GM19240 (cell line): ENCODE measurements around the gene ADISSP.

Source experiments
- DNase-seq: peaks from one replicate; pipeline ENCODE4 v3.0.0; 2011; ENCODE audit warnings: low spot score; ENCODE audit not compliant: insufficient read length

ADISSP gene

GRCh38 chr20:3781153-3781910, 13.8 kb upstream of the ADISSP start, which contains the start of gene SPEF1:
Gene SPEF1, minus strand, starts transcription at chr20:3781448. Its CDS starts 161 bp downstream, at chr20:3781287.
- DNase-seq = peak; percentile 92

- no peak for DNase-seq
Observed at GRCh38 chr20:3778976-3779375, 11.4 kb upstream of the ADISSP start.

- DNase-seq = no peak
Observed at GRCh38 chr20:3777716-3778629, 10.4 kb upstream of the ADISSP start.

DNA sequence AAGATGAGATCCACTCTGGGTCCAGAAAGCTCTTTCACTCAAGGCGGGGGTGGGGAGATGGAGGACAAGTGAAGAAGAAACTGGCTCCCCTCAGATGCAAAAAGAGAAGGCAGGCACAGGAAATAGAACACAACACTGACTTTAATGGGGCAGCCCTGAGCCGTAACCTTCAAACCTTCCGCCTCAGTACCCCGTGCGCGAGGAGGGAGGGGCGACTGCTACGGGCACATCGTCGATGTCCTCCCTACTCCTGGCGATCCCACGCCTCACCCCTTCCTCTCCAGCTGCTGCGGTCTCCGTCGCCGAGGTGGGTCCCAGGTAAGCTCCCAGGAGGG, 9.8 kb upstream of the ADISSP start:
- DNase-seq = no peak

- DNase-seq = no peak
Observed at GRCh38 chr20:3775457-3776108, 8.0 kb upstream of the ADISSP start.

GRCh38 chr20:3771552-3772058, 4.1 kb upstream of the ADISSP start:
- DNase-seq = no peak

- DNase-seq = peak; percentile 54
Observed at GRCh38 chr20:3768342-3769130, 983 bp upstream of the ADISSP start.

GRCh38 chr20:3767110-3767426, 485 bp downstream of the ADISSP start:
- no peak for DNase-seq

DNA sequence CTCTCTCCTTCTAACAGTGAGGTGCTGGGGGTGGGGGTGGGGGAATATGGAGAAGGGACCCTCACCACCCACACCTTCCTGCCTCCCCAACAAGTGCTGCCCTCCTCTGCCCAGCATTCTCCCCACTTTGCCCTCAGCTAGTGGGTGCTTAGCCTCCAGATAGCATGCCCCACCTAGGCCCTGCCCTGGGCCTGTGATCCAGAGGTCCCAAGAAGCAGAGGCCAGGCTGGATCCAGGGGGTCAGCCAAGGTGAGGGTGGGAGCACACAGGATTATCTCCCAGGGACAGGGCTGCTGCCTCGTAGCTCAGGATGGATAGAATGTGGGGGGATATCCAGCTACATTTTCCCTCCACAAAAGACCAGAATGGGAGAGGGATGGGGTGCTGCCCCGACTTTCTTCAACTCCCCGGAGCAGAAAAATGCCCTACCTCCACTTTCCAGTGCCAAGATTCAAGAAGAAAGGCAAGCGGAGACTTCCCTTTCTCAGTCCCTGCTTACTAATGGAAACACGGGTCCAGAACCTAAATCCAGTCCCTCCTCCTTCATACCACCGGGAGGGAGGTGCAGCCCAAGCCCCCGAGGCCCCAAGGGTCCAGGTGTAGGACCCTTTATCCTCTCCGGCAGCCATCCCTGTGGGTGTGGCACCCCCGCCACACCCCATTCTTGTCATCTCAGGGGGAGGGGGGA, 987 bp downstream of the ADISSP start:
- no peak for DNase-seq

GRCh38 chr20:3765171-3765882, 2.2 kb downstream of the ADISSP start:
- no peak for DNase-seq

DNA sequence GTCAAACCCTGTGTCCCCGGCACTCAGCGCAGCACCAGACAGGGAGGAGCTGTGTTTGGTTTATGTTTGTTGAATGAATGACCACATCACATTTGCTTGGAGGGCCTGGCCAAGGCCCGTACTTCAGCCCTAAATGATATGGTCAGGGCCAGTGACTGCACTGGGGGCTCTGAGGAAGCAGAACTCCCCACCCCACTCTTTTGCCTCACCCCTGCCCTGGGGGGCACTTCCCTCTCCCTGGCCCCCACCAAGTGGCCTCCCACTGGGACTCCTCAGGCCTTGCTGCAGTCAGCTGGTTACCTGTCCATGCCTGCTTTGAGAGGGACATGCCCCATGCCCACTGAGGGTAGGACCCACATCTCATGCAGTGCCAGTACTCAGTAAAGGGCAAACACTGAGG, 2.9 kb downstream of the ADISSP start:
- no peak for DNase-seq

- no peak for DNase-seq
Observed at GRCh38 chr20:3763671-3764601, 3.6 kb downstream of the ADISSP start.

DNA sequence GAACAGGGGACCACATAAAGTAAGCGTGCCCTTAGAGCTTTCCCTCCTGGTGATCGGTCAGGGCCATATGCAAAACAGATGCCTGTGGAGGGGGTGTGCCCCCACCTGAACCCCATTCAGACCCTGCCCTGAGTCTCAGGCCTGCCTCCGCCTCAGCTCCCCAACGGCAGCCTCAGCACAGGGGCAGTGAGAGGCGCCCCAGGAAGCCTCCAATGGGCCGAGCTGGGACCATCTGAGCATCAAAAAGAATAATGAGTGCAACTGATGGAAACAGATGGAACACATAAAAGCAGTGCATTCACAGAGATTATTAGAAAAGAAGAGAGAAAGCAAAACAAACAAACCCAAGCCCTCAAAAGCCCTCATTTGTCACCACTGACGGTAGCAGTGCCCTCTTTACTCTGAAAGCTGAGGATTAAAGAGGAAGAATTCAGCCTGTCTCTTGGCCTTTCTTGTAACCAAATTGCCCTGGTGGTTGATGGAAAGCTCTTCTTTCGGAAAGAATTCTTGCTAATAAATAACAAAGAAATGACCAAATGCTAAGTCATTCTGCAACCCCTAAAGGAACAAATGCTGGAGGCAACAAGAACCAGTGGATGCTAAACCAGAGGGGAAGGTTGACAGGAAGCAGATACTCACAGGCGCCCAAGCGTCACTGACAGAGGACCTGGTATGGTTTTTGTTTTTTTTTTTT, 6.8 kb downstream of the ADISSP start:
- no peak for DNase-seq

DNA sequence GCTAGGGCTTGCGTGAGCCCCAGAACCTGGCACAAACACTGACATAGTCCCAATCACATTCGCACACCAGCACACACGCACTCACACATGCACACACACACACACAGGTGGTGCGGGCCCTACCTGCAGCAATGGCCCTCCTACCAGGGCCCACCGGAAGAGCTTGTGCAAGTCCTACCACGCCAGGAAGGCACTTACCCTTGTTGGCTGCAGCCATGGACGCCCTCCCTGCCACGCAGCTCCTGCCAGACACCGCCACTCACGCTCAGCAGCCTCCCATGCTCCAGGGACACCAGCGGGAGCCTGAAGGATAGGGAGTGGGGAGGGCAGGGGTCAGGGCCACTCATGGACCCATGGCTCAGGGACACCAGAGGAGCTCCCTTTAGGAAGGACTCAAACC, 7.7 kb downstream of the ADISSP start:
- no peak for DNase-seq

GRCh38 chr20:3759316-3759823, 8.2 kb downstream of the ADISSP start:
- DNase-seq = no peak

- no peak for DNase-seq
Observed at GRCh38 chr20:3758566-3758965, 9.0 kb downstream of the ADISSP start.

DNA sequence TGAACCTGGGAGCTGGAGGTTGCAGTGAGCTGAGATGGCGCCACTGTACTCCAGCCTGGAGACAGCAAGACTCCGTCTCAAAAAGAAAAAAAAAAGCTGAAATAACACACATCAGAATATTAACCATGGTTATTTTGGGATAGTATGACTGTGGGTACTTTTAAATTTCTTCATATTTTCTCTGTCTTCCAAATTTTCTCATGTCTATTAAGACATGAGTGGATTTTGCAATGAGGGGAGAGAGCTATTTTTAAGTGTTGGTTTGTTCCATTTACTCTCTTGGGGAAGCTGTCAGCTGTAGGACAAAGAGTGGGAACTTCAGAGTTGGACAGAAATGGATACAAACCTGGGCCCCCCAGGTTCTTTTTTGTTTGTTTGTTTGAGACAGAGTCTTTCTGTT, 10.3 kb downstream of the ADISSP start:
- DNase-seq = no peak
